ENCODE measurements around the gene SERINC3. TPM values are rescaled to one million over a fixed set of nuclear protein-coding genes. Genes with fewer than 3 reads are reported as not detected.
A peak's percentile ranks its signal among the peaks of the same experiment; 100 is the strongest.

The SERINC3 gene
- total and polyA plus RNA-seq, 10 of the 15 experiments (the other 5 are each of a cell fraction or from before 2014, with no cell fraction given): 24.5 to 96.8 (median 38.8) TPM

- TF ChIP-seq USF2 (IDR thresholded peaks at IDR 0.05; ENCODE audit: borderline replicate concordance, low read depth, low read length): no peak
Observed at GRCh38 chr20:44540834-44541233, 19.0 kb upstream of the SERINC3 start (continued).

DNA sequence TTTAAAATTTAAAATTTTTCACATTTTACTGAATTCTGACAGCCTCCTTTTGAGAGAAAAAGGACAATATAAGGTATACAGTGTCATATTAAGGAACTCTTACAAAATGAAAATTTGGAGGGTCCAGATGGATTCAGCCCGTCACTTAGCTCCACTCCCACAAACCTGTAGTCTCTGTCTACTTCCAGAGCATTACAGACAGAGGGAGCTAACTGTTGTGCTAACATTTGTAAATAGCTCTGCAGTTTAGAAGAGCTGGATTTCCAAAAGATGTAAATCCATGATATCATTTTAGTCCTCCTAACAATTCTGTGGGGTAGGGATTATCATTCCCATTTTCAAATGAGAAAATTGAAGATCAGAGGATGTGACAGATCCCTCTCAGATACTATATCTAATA lies 16.1 kb upstream of the SERINC3 start:
- Histone ChIP-seq H3K4me2 (ENCODE audit: control insufficient read depth, insufficient read depth) (no peak overlapping the region), H3K36me3 (ENCODE audit: control insufficient read depth in 2 of 2, insufficient read depth in 2 of 2, low read length in 1 of 2) (no peaks in the 10 kb centered on the region), H3K79me2 (ENCODE audit: control insufficient read depth, insufficient read depth, low read length) (no peaks in the 10 kb centered on the region), H3K4me3 (no peak overlapping the region), H3K9me3 (replicated peaks; ENCODE audit: control insufficient read depth, insufficient read depth, low read length) (no peaks in the 10 kb centered on the region), H3K4me1 (ENCODE audit: control insufficient read depth, insufficient read depth, low read length) (no peaks in the 10 kb centered on the region), H4K20me1 (ENCODE audit: control insufficient read depth, insufficient read depth) (no peaks in the 10 kb centered on the region), H2AFZ (ENCODE audit: control insufficient read depth, low read depth, low read length) (no peak overlapping the region), H3K9ac (ENCODE audit: control insufficient read depth, insufficient read depth, low read length) (no peak overlapping the region), H3K27me3 (replicated peaks in 1 of 2; ENCODE audit: control insufficient read depth in 2 of 2, insufficient read depth in 2 of 2, low read length in 1 of 2) (no peaks in the 10 kb centered on the region), H3K27ac (ENCODE audit: control insufficient read depth, insufficient read depth) (no peak overlapping the region)
- RAD21 ChIA-PET (ENCODE audit: unreplicated experiment): interaction anchor here (0.8 to 1.4 kb wide), 4 partner anchors 60 to 145 kb away, joined by 3 to 5 read pairs (median 4); no protein-coding TSS in a partner anchor
- SMC1A ChIA-PET (ENCODE audit: uncharacterized antibody, unreplicated experiment): interaction anchor here (0.6 to 1.0 kb wide), 2 partner anchors 71 to 72 kb away, joined by 3 read pairs; no protein-coding TSS in a partner anchor
- ATAC-seq (no peak), FAIRE-seq (peak; percentile 7), DNase-seq (ENCODE audit: low read depth, low spot score) (no peak)
- POLR2A ChIA-PET: interaction anchor here (0.7 kb wide), 1 partner anchor 568 kb away, joined by 5 read pairs; no protein-coding TSS in a partner anchor
- TF ChIP-seq TBL1XR1 (IDR thresholded peaks at IDR 0.05; ENCODE audit: low read depth, low read length) (no peak), CREB1 (IDR thresholded peaks at IDR 0.05; ENCODE audit: low read depth) (no peak)
- WGBS (ENCODE audit: insufficient coverage, insufficient replicate concordance, low lambda C conversion rate, missing lambda C conversion rate): 42% methylated on average over 1 of the region's 1 CpG
- in situ Hi-C loops (cut with MboI) (no loop called here), intact Hi-C loops (cut with micrococcal nuclease; ENCODE audit: unreplicated experiment) (no loop called here)
- no TSS peak for BruUV-seq (replicated peaks)
- CTCF ChIA-PET: interaction anchor here (0.6 to 1.8 kb wide), 5 partner anchors 10 to 290 kb away, joined by 3 to 8 read pairs (median 3); no protein-coding TSS in a partner anchor

DNA sequence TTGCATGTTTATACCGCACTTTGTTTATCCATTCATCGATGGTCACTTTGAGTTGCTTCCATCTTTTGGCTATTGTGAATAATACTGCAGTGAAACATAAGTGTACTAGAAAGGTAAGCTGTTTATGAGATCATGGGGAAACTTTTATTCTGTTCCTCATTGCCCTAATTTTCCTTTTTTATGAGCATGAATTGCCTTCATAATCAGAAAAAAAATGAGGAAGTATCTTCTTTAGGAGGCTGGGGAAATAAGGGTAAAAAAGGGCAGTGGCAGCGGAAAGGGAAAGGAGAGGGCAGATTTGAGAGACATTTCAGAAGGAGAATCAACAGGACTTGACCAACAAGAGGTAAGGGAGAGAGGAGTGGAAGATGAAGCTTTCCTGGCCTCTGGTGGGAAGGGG lies 14.3 kb upstream of the SERINC3 start:
- RAD21 ChIA-PET (ENCODE audit: unreplicated experiment): interaction anchor here (1.5 kb wide), 1 partner anchor 51 kb away, joined by 4 read pairs; no protein-coding TSS in a partner anchor
- no peak for FAIRE-seq
- Histone ChIP-seq H4K20me1 (ENCODE audit: control insufficient read depth, insufficient read depth) (no peaks in the 10 kb centered on the region), H3K4me2 (ENCODE audit: control insufficient read depth, insufficient read depth) (no peak overlapping the region), H3K9me3 (replicated peaks; ENCODE audit: control insufficient read depth, insufficient read depth, low read length) (no peaks in the 10 kb centered on the region), H3K4me1 (ENCODE audit: control insufficient read depth, insufficient read depth, low read length) (no peaks in the 10 kb centered on the region; the same call in 1 of the 2 replicates), H3K4me3 (no peak overlapping the region), H3K9ac (ENCODE audit: control insufficient read depth, insufficient read depth, low read length) (no peak overlapping the region), H2AFZ (ENCODE audit: control insufficient read depth, low read depth, low read length) (no peak overlapping the region), H3K36me3 (ENCODE audit: control insufficient read depth in 2 of 2, insufficient read depth in 2 of 2, low read length in 1 of 2) (no peaks in the 10 kb centered on the region), H3K27me3 (replicated peaks in 1 of 2; ENCODE audit: control insufficient read depth in 2 of 2, insufficient read depth in 2 of 2, low read length in 1 of 2) (no peaks in the 10 kb centered on the region), H3K79me2 (ENCODE audit: control insufficient read depth, insufficient read depth, low read length) (no peaks in the 10 kb centered on the region), H3K27ac (ENCODE audit: control insufficient read depth, insufficient read depth) (no peak overlapping the region)
- BruUV-seq (replicated peaks): no TSS peak
- no peak for ATAC-seq
- POLR2A ChIA-PET: interaction anchor here (0.5 kb wide), 1 partner anchor 75 kb away, joined by 5 read pairs; no protein-coding TSS in a partner anchor
- SMC1A ChIA-PET (ENCODE audit: uncharacterized antibody, unreplicated experiment): interaction anchor here (1.8 kb wide), 1 partner anchor 17 kb away, joined by 5 read pairs; no protein-coding TSS in a partner anchor
- CTCF ChIA-PET: interaction anchor here (1.1 to 1.4 kb wide), 3 partner anchors 74 kb away, joined by 3 to 4 read pairs (median 3); no protein-coding TSS in a partner anchor
- no peak for DNase-seq (ENCODE audit: low read depth, low spot score)
- WGBS (ENCODE audit: insufficient coverage, insufficient replicate concordance, low lambda C conversion rate, missing lambda C conversion rate): 94% methylated on average over 3 of the region's 3 CpGs
- in situ Hi-C loops (cut with MboI): no loop called here
- intact Hi-C loops (cut with micrococcal nuclease; ENCODE audit: unreplicated experiment): no loop called here
- TF ChIP-seq NRF1 (conservative IDR thresholded peaks at IDR 0.05; ENCODE audit: low read depth, low read length): no peak
- TF ChIP-seq BCLAF1 (IDR thresholded peaks at IDR 0.05): no peak
- TF ChIP-seq BCL11A (IDR thresholded peaks at IDR 0.05; ENCODE audit: low read depth, low read length): no peak
- TF ChIP-seq, protein P1, sequence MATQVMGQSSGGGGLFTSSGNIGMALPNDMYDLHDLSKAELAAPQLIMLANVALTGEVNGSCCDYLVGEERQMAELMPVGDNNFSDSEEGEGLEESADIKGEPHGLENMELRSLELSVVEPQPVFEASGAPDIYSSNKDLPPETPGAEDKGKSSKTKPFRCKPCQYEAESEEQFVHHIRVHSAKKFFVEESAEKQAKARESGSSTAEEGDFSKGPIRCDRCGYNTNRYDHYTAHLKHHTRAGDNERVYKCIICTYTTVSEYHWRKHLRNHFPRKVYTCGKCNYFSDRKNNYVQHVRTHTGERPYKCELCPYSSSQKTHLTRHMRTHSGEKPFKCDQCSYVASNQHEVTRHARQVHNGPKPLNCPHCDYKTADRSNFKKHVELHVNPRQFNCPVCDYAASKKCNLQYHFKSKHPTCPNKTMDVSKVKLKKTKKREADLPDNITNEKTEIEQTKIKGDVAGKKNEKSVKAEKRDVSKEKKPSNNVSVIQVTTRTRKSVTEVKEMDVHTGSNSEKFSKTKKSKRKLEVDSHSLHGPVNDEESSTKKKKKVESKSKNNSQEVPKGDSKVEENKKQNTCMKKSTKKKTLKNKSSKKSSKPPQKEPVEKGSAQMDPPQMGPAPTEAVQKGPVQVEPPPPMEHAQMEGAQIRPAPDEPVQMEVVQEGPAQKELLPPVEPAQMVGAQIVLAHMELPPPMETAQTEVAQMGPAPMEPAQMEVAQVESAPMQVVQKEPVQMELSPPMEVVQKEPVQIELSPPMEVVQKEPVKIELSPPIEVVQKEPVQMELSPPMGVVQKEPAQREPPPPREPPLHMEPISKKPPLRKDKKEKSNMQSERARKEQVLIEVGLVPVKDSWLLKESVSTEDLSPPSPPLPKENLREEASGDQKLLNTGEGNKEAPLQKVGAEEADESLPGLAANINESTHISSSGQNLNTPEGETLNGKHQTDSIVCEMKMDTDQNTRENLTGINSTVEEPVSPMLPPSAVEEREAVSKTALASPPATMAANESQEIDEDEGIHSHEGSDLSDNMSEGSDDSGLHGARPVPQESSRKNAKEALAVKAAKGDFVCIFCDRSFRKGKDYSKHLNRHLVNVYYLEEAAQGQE (IDR thresholded peaks at IDR 0.05; ENCODE audit: low read depth, low read length): no peak
